HEK293 (cell line): ENCODE measurements around the gene SLIT1.
A peak's percentile ranks its signal among the peaks of the same experiment; 100 is the strongest.

Experiments used
- CTCF ChIA-PET: fragments of 350-600 bp; formaldehyde crosslinking; extraction: SDS; loops from one replicate; lab custom pipeline; 2021; ENCODE audit warnings: antibody characterized with exemption; lab: Yijun Ruan, JAX
- POLR2A ChIA-PET: fragments of 300-600 bp; formaldehyde crosslinking; extraction: SDS; loops from one replicate; lab custom pipeline; 2020; ENCODE audit warnings: antibody characterized with exemption, inconsistent platforms; lab: Yijun Ruan, JAX
- H3K27ac ChIP-seq: fragments of 200-500 bp; sonication (Bioruptor generic); 2 replicates; pipeline ENCODE4 v1.5.1; 2014; ENCODE audit warnings: low read depth, low read length, control low read depth, inconsistent platforms; ENCODE audit errors: extremely low read depth
- H3K36me3 ChIP-seq, 2 experiments: fragments of 200-500 bp in 1 of 2; sonication (Bioruptor generic) in 1 of 2; 1 replicate in 1 of 2; 2 replicates in 1 of 2; pipeline ENCODE4 v1.5.1; 2014 to 2017; ENCODE audit warnings: inconsistent platforms in 2 of 2, low read length in 2 of 2; ENCODE audit not compliant: control insufficient read depth in 2 of 2, insufficient read depth in 1 of 2
- H3K4me1 ChIP-seq: fragments of 200-500 bp; sonication (Bioruptor generic); 2 replicates; pipeline ENCODE4 v1.5.1; 2014; ENCODE audit warnings: mild to moderate bottlenecking, low read length, inconsistent platforms; ENCODE audit not compliant: control insufficient read depth, insufficient read depth
- H3K4me3 ChIP-seq: 2 replicates; pipeline ENCODE4 v1.5.1; 2011; ENCODE audit warnings: low read depth, mild to moderate bottlenecking, control low read depth, low read length, moderate library complexity
- H3K9me3 ChIP-seq: fragments of 200-500 bp; sonication (Bioruptor generic); 2 replicates; pipeline ENCODE4 v1.5.1; 2014; ENCODE audit warnings: low read depth, low read length, inconsistent platforms; ENCODE audit not compliant: control insufficient read depth, insufficient read depth
- BCL11A ChIP-seq: fragments of 450-650 bp; formaldehyde crosslinking; IDR thresholded peaks from 2 replicates; pipeline ENCODE4 v1.5.1; 2016; ENCODE audit warnings: low read depth, missing biosample characterization, missing genetic modification characterization
- BCL6B ChIP-seq: fragments of 450-650 bp; formaldehyde crosslinking; IDR thresholded peaks from 2 replicates; pipeline ENCODE4 v1.5.1; 2017; ENCODE audit warnings: missing biosample characterization, missing genetic modification characterization
- EGR2 ChIP-seq: fragments of 450-650 bp; formaldehyde crosslinking; IDR thresholded peaks from 2 replicates; pipeline ENCODE4 v1.5.1; 2016; ENCODE audit warnings: low read depth, missing biosample characterization, missing genetic modification characterization
- ELK4 ChIP-seq: IDR thresholded peaks from 2 replicates; pipeline ENCODE4 v1.6.1; 2011; ENCODE audit warnings: mild to moderate bottlenecking, low read depth, low read length, borderline replicate concordance
- GFI1B ChIP-seq: fragments of 450-650 bp; formaldehyde crosslinking; IDR thresholded peaks from 2 replicates; pipeline ENCODE4 v1.5.1; 2016; ENCODE audit warnings: missing biosample characterization, missing genetic modification characterization
- GLIS2 ChIP-seq: fragments of 450-650 bp; formaldehyde crosslinking; IDR thresholded peaks from 2 replicates; pipeline ENCODE4 v1.5.1; 2016; ENCODE audit warnings: missing biosample characterization, missing genetic modification characterization
- HOXC10 ChIP-seq: sonication (generic); formaldehyde crosslinking; IDR thresholded peaks from 2 replicates; pipeline ENCODE4 v1.8.1; 2023; ENCODE audit warnings: mild to moderate bottlenecking, missing genetic modification reagents
- OSR2 ChIP-seq: fragments of 450-650 bp; formaldehyde crosslinking; IDR thresholded peaks from 2 replicates; pipeline ENCODE4 v1.5.1; 2016; ENCODE audit warnings: missing biosample characterization, missing genetic modification characterization
- PRDM4 ChIP-seq: fragments of 450-650 bp; formaldehyde crosslinking; IDR thresholded peaks from 2 replicates; pipeline ENCODE4 v1.5.1; 2017; ENCODE audit warnings: missing biosample characterization, missing genetic modification characterization
- SP2 ChIP-seq: fragments of 450-650 bp; formaldehyde crosslinking; IDR thresholded peaks from 2 replicates; pipeline ENCODE4 v1.5.1; 2016; ENCODE audit warnings: missing biosample characterization, missing genetic modification characterization
- SP7 ChIP-seq: fragments of 450-650 bp; formaldehyde crosslinking; IDR thresholded peaks from 2 replicates; pipeline ENCODE4 v1.5.1; 2016; ENCODE audit warnings: missing biosample characterization, missing genetic modification characterization
- YY1 ChIP-seq: fragments of 450-650 bp; formaldehyde crosslinking; IDR thresholded peaks from 2 replicates; pipeline ENCODE4 v1.5.1; 2018; ENCODE audit warnings: missing biosample characterization, missing genetic modification characterization
- ZBTB17 ChIP-seq: fragments of 450-650 bp; formaldehyde crosslinking; IDR thresholded peaks from 2 replicates; pipeline ENCODE4 v1.5.1; 2016; ENCODE audit warnings: missing biosample characterization, missing genetic modification characterization
- ZBTB21 ChIP-seq: fragments of 450-650 bp; formaldehyde crosslinking; IDR thresholded peaks from 2 replicates; pipeline ENCODE4 v1.5.1; 2017; ENCODE audit warnings: missing biosample characterization, missing genetic modification characterization
- ZBTB26 ChIP-seq: fragments of 450-650 bp; formaldehyde crosslinking; optimal IDR thresholded peaks from 2 replicates; pipeline ENCODE3; 2016; ENCODE audit warnings: missing biosample characterization, mild to moderate bottlenecking, missing genetic modification characterization
- ZBTB8A ChIP-seq: fragments of 450-650 bp; formaldehyde crosslinking; IDR thresholded peaks from 2 replicates; pipeline ENCODE4 v1.5.1; 2016; ENCODE audit warnings: missing biosample characterization, missing genetic modification characterization
- ZEB2 ChIP-seq: fragments of 450-650 bp; formaldehyde crosslinking; IDR thresholded peaks from 2 replicates; pipeline ENCODE4 v1.5.1; 2016; ENCODE audit warnings: missing biosample characterization, missing genetic modification characterization
- ZFP3 ChIP-seq: fragments of 450-650 bp; formaldehyde crosslinking; IDR thresholded peaks from 2 replicates; pipeline ENCODE4 v1.5.1; 2016; ENCODE audit warnings: low read depth, missing biosample characterization, missing genetic modification characterization
- ZIC2 ChIP-seq: fragments of 450-650 bp; formaldehyde crosslinking; IDR thresholded peaks from 2 replicates; pipeline ENCODE4 v1.5.1; 2016; ENCODE audit warnings: missing biosample characterization, missing genetic modification characterization
- ZNF112 ChIP-seq: fragments of 450-650 bp; formaldehyde crosslinking; IDR thresholded peaks from 2 replicates; pipeline ENCODE4 v1.5.0; 2017; ENCODE audit warnings: missing biosample characterization, missing genetic modification characterization
- ZNF221 ChIP-seq: fragments of 450-650 bp; formaldehyde crosslinking; IDR thresholded peaks from 2 replicates; pipeline ENCODE4 v1.5.1; 2017; ENCODE audit warnings: missing biosample characterization, missing genetic modification characterization, borderline replicate concordance
- ZNF24 ChIP-seq: fragments of 450-650 bp; formaldehyde crosslinking; IDR thresholded peaks from 2 replicates; pipeline ENCODE4 v1.5.1; 2016; ENCODE audit warnings: missing biosample characterization, missing genetic modification characterization
- ZNF26 ChIP-seq: fragments of 450-650 bp; formaldehyde crosslinking; IDR thresholded peaks from 2 replicates; pipeline ENCODE4 v1.5.1; 2016; ENCODE audit warnings: missing biosample characterization, missing genetic modification characterization
- ZNF302 ChIP-seq: fragments of 450-650 bp; formaldehyde crosslinking; IDR thresholded peaks from 2 replicates; pipeline ENCODE4 v1.5.1; 2016; ENCODE audit warnings: missing biosample characterization, missing genetic modification characterization, low read depth
- ZNF354C ChIP-seq: fragments of 450-650 bp; formaldehyde crosslinking; IDR thresholded peaks from 2 replicates; pipeline ENCODE4 v1.5.1; 2016; ENCODE audit warnings: missing biosample characterization, missing genetic modification characterization, low read depth, borderline replicate concordance
- ZNF366 ChIP-seq: fragments of 450-650 bp; formaldehyde crosslinking; conservative IDR thresholded peaks from 2 replicates; pipeline ENCODE4 v1.5.1; 2016; ENCODE audit warnings: missing biosample characterization, missing genetic modification characterization
- ZNF423 ChIP-seq: fragments of 450-650 bp; formaldehyde crosslinking; IDR thresholded peaks from 2 replicates; pipeline ENCODE4 v1.5.1; 2016; ENCODE audit warnings: missing biosample characterization, missing genetic modification characterization
- ZNF548 ChIP-seq: fragments of 450-650 bp; formaldehyde crosslinking; IDR thresholded peaks from 2 replicates; pipeline ENCODE4 v1.5.1; 2016; ENCODE audit warnings: missing biosample characterization, missing genetic modification characterization
- ZNF571 ChIP-seq: fragments of 450-650 bp; formaldehyde crosslinking; IDR thresholded peaks from 2 replicates; pipeline ENCODE4 v1.5.0; 2017; ENCODE audit warnings: missing biosample characterization, missing genetic modification characterization
- ZNF626 ChIP-seq: fragments of 450-650 bp; sonication (Bioruptor Pico); formaldehyde crosslinking; IDR thresholded peaks from 2 replicates; pipeline ENCODE4 v1.5.1; 2018; ENCODE audit warnings: missing biosample characterization, missing genetic modification characterization, inconsistent platforms
- ZNF664 ChIP-seq: fragments of 450-650 bp; formaldehyde crosslinking; IDR thresholded peaks from 2 replicates; pipeline ENCODE4 v1.5.1; 2016; ENCODE audit warnings: missing biosample characterization, missing genetic modification characterization
- ZSCAN30 ChIP-seq: fragments of 450-650 bp; IDR thresholded peaks from 2 replicates; pipeline ENCODE4 v1.5.1; 2018; ENCODE audit warnings: missing biosample characterization, mild to moderate bottlenecking, missing genetic modification characterization, moderate library complexity

SLIT1 gene

GRCh38 chr10:97185326-97186058 is at the start of gene SLIT1:
Gene SLIT1, minus strand, starts transcription at chr10:97185959. Its CDS starts 285 bp downstream, at chr10:97185674.
- H3K27ac ChIP-seq = peak within 1 kb of the TSS; percentile 41; the same call in 1 of the 2 replicates
- H3K4me1 ChIP-seq = peaks cover 3% of the 10 kb centered on the region; the same call in 1 of the 2 replicates
- peak within 1 kb of the TSS; percentile 32 for H3K4me3 ChIP-seq
- no peaks in the 10 kb centered on the region for H3K9me3 ChIP-seq
- ChIA-PET POLR2A (interaction anchor here (0.6 to 0.9 kb wide), 2 partner anchors 12 to 144 kb away, joined by 3 read pairs; no protein-coding TSS in a partner anchor), CTCF (interaction anchor here (0.5 to 3.4 kb wide), 6 partner anchors 10 to 963 kb away, joined by 3 to 17 read pairs (median 3); no protein-coding TSS in a partner anchor)
- H3K36me3 ChIP-seq = no peaks in the 10 kb centered on the region
- TF ChIP-seq ZSCAN30 (no peak), ZBTB17 (0 out of 2 replicates have a peak, but pooled peaks have one; percentile 58), ZNF24 (tag by site-specific recombination) (no peak), ZNF302 (no peak), ZEB2 (tag by site-specific recombination) (0 out of 2 replicates have a peak, but pooled peaks have one; percentile 46), ZNF571 (tag by site-specific recombination) (no peak), SP2 (peak; percentile 57; the same call in 1 of the 2 replicates), ZBTB26 (tag by site-specific recombination) (peak; percentile 98), ZNF26 (tag by site-specific recombination) (no peak), HOXC10 (CRISPR knock-in tag) (no peak), EGR2 (tag by site-specific recombination) (peak; percentile 82; the same call in 1 of the 2 replicates), GLIS2 (tag by site-specific recombination) (peak; percentile 66; the same call in 1 of the 2 replicates), ZNF423 (tag by site-specific recombination) (peak; percentile 41; the same call in 1 of the 2 replicates), ZNF354C (tag by site-specific recombination) (no peak), ZNF221 (tag by site-specific recombination) (no peak), ZNF548 (no peak), OSR2 (tag by site-specific recombination) (no peak), GFI1B (tag by site-specific recombination) (no peak), ZFP3 (tag by site-specific recombination) (no peak), ZNF366 (tag by site-specific recombination) (peak; percentile 75), BCL11A (tag by site-specific recombination) (no peak), ZNF664 (tag by site-specific recombination) (no peak), YY1 (tag by site-specific recombination) (peak; percentile 45), ELK4 (no peak), ZNF626 (tag by site-specific recombination) (no peak), PRDM4 (no peak), ZNF112 (tag by site-specific recombination) (no peak), ZBTB8A (tag by site-specific recombination) (peak; percentile 82), ZIC2 (0 out of 2 replicates have a peak, but pooled peaks have one; percentile 29), BCL6B (no peak), ZBTB21 (no peak), SP7 (peak; percentile 63)
